Posterior cingulate gyrus (tissue), 11 donors: ENCODE measurements around the gene RCE1.

ENCODE experiments used
- DNase-seq, 10 donors: peaks; one replicate each; pipeline versions ENCODE4 v3.0.0 to v3.0.0-alpha.2; 2020 to 2021; ENCODE audit warnings: mixed read lengths in 3 of 10
- intact Hi-C: fragments of 100-400 bp; cut with DNase I; formaldehyde crosslinking; loops from one replicate; pipeline ENCODE4 v1.15.1; 2023

The RCE1 gene

DNA sequence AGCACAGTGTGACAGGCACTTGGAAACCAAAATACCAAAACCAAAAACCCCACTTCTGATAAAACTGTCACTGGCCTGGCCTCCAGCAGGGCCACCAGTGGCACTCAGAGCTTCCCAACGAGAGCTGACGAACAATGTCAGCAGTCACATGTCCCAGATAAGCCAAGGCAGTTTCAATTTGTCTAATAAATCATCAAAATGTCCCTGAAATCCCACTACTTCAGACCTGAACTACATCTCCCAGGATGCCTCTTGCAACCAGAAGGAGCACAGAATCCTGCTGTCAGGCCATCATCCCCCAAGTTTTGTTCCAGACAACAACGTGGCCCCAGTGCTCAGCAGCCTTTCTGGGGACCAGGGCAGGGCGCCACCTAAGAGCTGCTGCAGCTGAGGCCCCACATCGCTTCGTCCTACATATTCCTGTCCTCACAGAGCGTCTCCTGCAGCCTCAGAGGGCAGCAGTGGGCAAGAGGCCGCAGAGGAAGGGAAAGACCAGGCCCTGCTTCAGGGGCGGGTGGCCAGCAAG, 38.7 kb downstream of the RCE1 start:
- intact Hi-C loops = loop anchor here (5.0 to 10.0 kb wide), 2 partner anchors 73 to 185 kb away; partner anchors contain the start of gene PC
- peak in 2 of 10 donors; percentile 62 to 85 for DNase-seq

DNA sequence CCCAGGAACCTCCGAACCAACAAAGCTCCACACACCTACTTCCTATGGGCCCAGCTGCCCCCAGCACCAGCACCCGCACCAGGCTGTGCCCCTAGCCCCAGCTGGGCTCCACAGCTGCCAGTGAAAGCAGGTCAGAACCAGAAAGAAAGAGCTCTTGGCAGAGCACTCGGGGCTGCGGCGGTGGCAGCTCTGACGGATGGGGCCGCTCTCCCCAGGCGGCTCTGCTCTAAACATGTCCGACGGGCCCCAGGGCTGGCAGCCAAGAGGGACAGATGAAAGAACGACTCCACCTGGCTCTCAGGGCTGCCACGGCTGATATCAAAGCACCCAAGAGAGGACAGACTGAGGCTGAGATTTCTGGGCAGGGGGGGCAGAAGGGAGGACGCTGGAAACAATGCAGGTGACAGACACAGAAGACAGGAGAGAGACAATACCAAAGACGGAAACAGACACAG, 39.3 kb downstream of the RCE1 start:
- DNase-seq = peak in 9 of 10 donors; percentile 29 to 92 (median 53)
- intact Hi-C loops = loop anchor here (5.0 to 10.0 kb wide), 2 partner anchors 72 to 185 kb away; partner anchors contain the start of gene PC

DNA sequence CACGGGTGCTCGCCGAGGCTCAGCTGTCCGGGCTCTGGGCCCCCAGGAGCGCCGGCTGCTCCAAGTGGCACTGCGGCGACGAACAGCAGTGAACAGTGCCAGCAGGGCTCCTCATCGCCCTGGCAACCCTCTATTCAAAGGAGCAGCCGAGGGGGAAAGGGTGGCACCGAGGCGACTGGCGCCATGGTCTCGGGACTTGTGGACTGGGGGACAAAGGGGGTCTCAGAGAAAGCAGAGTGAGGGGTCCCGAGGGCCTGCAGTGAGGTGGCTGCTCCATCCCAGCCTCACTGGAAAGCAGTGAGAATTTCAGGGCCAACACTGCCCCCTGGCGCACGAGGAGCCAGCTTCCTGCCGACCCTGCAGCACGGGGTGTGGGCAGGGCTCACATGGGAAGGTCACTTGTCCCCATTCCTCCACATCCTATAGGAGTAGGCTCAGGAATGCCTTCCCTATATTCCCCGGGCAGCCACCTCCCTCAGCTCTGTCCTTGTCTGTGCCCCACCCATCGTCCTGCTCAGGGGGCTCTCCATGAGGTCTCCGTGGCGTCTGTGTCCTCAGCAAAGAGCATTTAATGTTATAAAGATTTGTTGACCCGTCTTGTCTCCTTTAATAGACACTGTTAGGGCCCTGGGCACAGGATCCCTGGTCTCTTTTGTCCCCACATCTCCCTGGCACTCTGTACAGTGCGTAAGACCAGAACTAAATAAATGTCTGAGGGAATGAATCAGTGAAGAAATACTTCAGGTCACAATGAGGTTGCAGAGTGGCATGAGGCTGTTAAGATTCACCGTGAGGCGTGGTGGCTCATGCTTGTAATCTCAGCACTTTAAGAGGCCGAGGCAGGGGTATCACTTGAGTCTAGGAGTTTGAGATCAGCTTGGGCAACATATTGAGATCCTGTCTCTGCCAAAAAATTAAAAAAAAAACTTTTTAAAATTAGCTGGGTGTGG, 40.0 kb downstream of the RCE1 start:
- peak; percentile 73 to 97 (median 89) for DNase-seq
- intact Hi-C loops = loop anchor here (5.0 to 10.0 kb wide), 2 partner anchors 72 to 186 kb away; partner anchors contain the start of gene PC

DNA sequence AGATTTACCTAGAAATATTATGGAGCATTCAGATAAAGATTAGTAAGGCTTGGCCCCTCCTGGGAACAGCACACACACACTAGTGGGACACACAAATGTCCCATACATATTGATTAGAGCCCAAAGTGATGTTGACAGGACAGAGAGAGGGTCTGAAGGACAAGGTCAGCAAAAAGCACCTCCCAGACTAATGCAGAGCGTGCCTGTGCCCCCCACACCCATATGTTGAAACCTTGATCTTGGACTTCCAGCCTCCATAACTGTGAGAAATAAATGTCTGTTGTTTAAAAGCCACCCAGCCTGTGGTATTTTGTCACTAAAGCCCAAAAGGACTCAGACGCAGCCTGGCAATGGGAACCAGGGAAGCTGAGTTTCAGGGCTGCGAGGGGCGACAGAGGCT, 41.2 kb downstream of the RCE1 start:
- DNase-seq = peak in 2 of 10 donors; percentile 17 to 52
- intact Hi-C loops = loop anchor here (5.0 to 10.0 kb wide), 2 partner anchors 70 to 187 kb away; partner anchors contain the start of gene PC

DNA sequence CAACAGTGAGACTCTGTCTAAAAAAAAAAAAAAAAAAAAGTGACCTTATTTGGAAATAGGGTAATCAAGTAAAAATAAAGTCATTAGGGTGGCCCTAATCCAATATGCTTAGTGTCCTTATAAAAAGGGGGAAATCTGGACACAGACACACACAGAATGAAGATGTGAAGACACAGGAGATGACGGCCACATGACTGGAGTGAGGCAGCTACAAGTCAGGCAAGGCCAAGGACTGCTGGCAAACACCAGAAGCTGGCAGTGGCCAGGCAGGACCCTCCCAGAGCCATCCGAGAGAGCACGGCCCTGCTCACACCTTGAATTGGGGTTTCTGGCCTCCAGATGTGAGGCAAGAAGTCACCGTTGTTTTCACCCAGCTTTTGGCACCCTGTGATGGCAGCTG, 42.2 kb downstream of the RCE1 start:
- intact Hi-C loops = loop anchor here (10.0 kb wide), 1 partner anchor 69 kb away; the partner anchor contains the start of gene PC

DNA sequence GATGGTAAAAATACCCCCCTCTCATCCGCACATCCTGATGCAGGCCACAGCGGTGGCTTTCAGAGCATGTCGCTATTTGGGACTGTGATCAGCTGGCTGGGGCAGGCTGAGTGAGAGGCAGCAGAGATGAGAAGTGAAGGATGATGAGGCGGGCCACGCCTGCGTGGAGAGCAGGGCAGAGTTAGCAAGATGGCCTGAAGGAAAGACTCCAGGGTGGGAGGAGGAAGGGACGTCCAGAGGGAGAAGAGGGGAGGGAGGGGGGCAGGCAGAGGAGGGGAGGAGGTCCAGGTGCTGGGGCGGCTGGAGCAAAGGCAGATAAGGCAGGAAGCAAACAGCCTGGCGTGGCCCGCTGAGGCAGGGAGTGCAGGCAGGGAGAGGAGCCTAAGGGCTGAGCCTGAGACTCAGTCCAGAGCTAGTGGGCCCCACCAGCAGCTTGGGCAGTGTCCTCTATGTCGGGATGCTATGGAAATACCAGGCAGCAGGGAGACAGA, 42.8 kb downstream of the RCE1 start:
- DNase-seq = peak in 1 of 10 donors; percentile 64
- intact Hi-C loops = loop anchor here (10.0 kb wide), 1 partner anchor 69 kb away; the partner anchor contains the start of gene PC

More for the DNA sequence above, 42.2 kb downstream of the RCE1 start:
- no peak for DNase-seq

DNA sequence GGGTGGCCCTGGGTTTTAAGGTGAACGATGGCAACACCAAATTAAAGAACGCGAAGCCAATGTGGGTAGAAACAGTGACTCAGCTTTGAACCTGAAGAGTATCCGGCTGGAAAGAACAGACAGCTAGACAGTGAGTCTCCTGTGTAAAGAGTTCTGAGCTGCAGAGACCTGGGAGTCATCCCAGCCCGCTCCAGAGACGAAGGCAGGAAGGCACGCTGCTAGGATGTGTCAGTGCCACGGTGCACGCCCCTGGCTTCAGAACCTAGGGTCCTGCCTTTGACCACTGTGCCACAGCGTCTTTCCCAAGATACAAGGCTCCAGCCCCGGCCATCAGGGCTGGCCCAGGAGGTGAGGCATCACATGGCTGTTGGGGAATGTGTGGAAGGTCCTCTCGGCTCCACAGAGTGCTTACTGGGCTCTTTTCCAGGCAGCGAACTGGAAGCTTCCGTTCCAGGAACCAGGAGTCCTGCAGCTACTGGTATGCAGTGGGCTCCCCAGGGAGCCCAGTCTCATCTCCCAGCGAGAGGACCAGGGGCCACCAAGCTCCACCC, 43.5 kb downstream of the RCE1 start:
- intact Hi-C loops = loop anchor here (10.0 kb wide), 1 partner anchor 68 kb away; the partner anchor contains the start of gene PC

DNA sequence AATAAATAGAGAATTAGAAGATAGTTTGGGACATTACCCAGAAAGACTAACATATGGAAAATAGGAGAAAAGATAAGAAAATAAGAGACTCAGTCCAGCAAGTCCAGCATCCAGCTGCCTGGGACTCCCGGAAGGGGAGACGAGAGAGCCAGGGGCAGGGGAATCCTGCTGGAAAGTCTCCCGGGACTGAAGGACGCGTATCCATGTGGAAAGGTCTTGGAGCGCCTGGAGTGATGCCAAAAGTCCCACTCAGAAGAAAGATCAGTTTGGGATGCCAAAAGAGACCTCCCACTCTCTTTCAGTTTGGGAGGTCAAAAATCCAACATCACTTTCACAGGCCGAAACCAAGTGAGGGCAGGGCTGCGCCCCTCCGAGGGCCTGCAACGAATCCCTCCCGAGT, 44.3 kb downstream of the RCE1 start:
- intact Hi-C loops = loop anchor here (10.0 kb wide), 1 partner anchor 67 kb away; the partner anchor contains the start of gene PC
- DNase-seq = peak in 1 of 10 donors; percentile 59

More for the DNA sequence above, 43.5 kb downstream of the RCE1 start:
- peak in 1 of 10 donors; percentile 63 for DNase-seq

DNA sequence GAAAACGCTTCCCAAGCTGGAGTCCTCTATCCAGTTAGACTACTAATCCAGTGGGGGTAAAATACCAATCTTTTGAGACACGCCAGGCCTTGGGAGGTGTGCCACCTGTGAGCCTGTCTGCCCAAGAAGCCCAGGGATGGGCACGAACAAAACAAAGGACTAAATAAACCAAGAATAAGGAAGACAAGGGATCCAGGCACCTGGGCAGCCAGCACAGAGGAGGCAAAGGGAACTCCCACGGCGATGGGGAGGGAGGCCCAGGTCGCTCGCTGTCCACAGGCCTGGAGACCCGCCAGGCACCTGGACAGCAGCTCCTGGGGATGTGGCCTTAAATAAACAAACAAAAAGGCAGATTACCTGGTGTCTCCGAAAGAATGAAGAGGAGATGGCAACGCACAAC, 45.0 kb downstream of the RCE1 start:
- peak in 1 of 10 donors; percentile 29 for DNase-seq
- intact Hi-C loops = loop anchor here (10.0 kb wide), 1 partner anchor 67 kb away; the partner anchor contains the start of gene PC

DNA sequence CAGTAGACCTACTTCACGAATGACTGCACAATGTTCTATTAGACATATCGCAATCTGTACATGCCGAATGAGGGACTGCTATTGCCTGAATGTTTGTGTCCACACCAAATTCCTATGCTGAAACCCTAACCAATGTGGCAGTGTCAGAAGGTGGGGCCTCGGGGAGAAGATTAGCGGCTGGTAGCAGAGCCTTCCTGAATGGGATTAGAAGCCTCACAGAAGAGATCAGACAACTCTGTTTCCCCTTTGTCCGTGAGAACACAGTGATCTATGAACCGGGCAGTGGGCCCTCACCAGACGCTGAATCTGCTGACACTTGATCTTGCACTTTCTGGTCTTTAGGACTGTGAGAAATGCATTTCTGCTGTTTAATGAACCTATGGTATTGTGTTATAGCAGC, 46.7 kb downstream of the RCE1 start:
- intact Hi-C loops = loop anchor here (10.0 kb wide), 1 partner anchor 65 kb away; the partner anchor contains the start of gene PC
- no peak for DNase-seq

DNA sequence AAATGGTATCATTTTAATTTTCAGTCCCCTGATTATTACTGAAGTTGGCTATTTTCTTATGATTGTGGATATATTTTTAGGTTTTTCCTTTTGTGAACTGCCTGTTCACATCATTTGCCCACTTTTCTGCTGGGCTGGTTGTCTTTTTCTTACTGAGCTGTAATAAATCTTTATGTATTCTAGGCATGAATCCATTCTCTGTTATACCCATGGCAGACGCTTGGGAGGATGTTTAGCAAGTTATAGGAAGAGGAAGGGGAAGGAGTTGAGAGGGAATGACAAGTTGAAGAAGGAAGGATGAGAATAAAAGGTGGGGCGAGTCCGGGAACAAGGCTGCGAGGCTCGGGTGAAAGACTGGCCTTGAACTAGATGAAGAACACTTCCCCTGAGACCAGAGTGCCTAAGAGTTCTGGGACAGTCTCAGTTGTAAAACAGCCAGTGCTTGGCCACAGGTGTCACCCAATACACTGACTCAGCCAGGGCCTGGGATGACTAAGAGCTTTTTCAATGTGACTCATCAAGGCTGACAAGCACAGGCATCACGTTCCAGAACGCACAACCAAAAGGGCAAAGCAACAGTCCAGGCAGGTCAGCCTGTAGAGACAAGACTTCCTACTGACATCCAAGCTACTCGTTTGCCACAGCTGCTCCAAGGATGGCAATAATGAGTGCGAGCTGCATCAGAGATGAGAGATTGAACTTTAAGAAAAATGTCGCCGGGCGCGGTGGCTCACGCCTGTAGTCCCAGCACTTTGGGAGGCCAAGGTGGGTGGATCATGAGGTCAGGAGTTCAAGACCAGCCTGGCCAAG, 48.8 kb downstream of the RCE1 start:
- intact Hi-C loops = no loop called here
- peak in 1 of 10 donors; percentile 74 for DNase-seq

DNA sequence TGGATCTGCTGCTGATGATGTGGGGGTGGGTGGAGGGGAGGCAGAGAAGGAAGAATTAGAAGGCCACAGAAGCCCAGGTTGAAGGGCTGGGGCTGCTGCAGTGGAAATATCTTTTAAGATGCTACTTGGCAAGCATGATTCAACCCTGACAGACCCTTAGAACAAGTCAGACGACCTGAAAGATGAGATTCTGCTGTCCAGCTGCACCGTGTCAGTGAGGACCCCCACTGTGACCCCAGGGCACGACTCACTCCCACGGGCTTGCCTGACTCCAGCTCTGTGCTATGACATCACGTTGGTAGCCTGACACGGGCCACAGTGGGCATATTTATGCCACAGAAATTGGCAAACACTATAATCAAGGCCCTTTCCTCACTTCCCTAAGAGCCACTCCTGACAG, 49.7 kb downstream of the RCE1 start:
- peak in 2 of 10 donors; percentile 0 to 43 for DNase-seq
- intact Hi-C loops = no loop called here

DNA sequence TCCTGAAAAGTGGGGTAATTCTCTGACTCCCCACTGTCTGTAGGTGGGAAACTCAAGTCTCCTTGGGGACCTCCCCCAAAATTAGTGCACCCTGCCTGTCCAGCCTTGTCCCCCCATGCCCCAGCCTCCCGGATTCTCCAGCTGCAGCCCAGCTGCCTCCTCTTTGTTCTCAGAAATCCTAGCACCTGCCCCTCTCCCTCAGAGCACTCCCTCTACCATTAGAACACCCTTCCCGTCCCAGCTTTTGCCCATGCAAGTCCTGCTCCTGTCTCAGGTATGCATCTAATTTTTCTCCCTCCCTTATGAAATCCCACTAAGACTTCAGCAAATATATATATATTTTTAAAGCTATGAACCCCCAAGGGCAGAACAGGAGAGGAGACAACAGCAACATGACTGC, 50.9 kb downstream of the RCE1 start:
- DNase-seq = no peak
- intact Hi-C loops = no loop called here
